Activated CD4-positive, alpha-beta T cell treated with anti-CD3 and anti-CD28 coated beads, Interleukin-2, amount 50 U/mL, for 4 hours (primary cell): ENCODE measurements around the gene DEPDC7.

Experiments
- DNase-seq, 2 experiments: peaks; one replicate each; pipeline ENCODE4 v3.0.0-alpha.2; 2020

Gene DEPDC7

GRCh38 chr11:33063326-33063881 lies 47.7 kb downstream of the DEPDC7 start:
- no peak for DNase-seq

GRCh38 chr11:33064033-33064825 lies 48.6 kb downstream of the DEPDC7 start:
- no peak for DNase-seq

DNA sequence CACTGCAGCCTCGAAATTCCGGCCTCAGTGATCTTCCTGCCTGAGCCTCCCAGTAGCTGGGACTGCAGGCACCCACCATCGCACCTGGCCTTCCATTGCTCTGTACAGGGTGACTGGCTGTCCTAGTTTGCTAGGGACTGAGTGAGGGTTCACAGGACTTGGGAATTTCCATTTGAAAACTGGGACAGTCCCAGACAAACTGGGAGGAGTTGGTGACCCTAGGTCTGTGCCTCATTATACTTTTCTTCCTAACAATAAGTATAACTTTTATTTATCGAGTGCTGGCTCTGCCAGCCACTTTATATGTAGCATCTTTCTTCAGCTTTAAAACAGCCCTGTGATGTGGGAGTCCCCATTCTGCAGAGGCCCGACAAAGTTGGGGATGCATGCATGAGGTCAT lies 49.2 kb downstream of the DEPDC7 start:
- DNase-seq: no peak

GRCh38 chr11:33065445-33066178 lies 49.9 kb downstream of the DEPDC7 start:
- DNase-seq: peak; percentile 65 to 71

- no peak for DNase-seq
Observed at GRCh38 chr11:33067294-33067693, 51.6 kb downstream of the DEPDC7 start.

DNA sequence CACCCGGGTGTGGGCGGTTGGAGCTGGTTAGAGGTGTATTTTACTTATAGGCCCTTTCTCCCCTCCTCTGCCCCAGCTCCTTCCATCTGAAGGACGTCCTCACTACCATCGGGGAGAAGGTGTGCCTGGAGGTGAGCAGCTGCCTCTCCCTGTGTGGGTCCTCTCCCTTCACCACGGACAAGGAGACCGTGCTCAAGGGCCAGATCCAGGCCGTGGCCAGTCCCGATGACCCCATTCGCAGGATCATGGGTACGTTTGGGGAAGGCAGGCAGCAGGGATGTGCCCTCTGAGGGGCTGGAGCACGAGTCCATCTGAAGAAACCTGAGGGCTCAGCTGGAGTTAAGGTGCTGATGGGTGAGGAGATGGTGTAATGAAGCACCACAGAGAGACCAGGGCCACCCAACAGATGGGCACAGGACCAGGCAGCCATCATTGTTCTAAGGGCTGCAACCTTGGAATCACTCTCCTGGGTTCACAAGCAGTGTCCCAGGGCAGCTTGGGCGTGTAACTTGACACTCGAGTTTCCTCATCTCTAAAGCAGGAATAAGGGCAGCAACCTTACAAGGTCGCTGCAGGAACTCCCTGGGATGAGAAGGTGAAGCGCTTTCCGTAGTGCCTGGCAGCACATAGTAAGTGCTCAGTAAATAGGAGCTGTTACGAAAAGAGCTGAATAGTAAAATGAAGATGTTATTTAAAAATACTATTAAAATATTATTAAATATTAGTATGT lies 53.1 kb downstream of the DEPDC7 start:
- DNase-seq: no peak

GRCh38 chr11:33072465-33072864 lies 56.8 kb downstream of the DEPDC7 start:
- DNase-seq: no peak
